Measurements from ENCODE around the gene GPHA2. TPM values are rescaled to one million over a fixed set of nuclear protein-coding genes. Genes with fewer than 3 reads are reported as not detected.

Gene GPHA2
- total and polyA plus RNA-seq, 7 donors = not detected

DNA sequence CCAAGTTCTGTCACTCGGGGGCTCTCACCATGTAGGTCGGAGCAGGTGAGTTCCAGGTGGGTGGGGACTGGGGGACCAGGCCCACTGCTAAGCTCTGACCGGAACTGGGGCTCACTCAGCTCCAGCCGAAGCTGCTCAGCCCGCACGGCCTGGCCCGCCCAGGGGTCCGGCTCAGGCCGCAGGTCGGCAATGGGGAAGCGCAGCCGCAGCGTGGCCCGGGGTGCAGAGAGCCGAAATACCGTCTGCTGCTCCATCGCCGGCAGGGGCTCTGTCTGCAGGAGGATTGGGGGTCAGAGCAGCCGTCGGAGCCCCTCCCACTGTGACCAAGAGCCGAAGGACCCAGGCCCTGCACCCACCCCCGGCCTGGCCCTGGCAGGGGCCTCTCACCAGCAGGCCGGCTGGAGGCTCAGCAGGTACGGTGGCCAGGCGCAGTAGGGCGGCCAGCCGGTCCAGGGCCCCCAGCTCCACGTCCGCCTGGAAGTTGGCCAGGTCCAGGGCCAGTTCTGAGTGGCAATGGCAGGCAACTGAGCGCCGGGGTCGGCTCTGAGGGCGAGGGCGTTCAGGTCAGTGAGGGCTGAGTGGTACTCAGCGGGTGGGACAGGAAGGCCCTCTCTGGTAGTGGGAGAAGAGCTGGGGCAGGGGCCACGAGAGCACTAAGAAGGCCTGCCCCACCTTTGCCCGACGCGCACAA is 25.9 kb downstream of the GPHA2 start:
- ATAC-seq (no peak), DNase-seq (no peak)
- H3K4me1 ChIP-seq = no peaks in the 10 kb centered on the region
- H3K36me3 ChIP-seq (ENCODE audit: insufficient read depth in 1 of 2, low read depth in 1 of 2) = peaks cover 14 to 98% of the 10 kb centered on the region in 2 donors
- H3K27ac ChIP-seq = no peak overlapping the region
- no peaks in the 10 kb centered on the region for H3K9me3 ChIP-seq
- no peaks in the 10 kb centered on the region for H3K27me3 ChIP-seq (ENCODE audit: insufficient read depth in 3 of 3, low read length in 2 of 3)
- no peak overlapping the region for H3K4me3 ChIP-seq
- TF ChIP-seq, protein P1, sequence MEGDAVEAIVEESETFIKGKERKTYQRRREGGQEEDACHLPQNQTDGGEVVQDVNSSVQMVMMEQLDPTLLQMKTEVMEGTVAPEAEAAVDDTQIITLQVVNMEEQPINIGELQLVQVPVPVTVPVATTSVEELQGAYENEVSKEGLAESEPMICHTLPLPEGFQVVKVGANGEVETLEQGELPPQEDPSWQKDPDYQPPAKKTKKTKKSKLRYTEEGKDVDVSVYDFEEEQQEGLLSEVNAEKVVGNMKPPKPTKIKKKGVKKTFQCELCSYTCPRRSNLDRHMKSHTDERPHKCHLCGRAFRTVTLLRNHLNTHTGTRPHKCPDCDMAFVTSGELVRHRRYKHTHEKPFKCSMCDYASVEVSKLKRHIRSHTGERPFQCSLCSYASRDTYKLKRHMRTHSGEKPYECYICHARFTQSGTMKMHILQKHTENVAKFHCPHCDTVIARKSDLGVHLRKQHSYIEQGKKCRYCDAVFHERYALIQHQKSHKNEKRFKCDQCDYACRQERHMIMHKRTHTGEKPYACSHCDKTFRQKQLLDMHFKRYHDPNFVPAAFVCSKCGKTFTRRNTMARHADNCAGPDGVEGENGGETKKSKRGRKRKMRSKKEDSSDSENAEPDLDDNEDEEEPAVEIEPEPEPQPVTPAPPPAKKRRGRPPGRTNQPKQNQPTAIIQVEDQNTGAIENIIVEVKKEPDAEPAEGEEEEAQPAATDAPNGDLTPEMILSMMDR (IDR thresholded peaks at IDR 0.05) = no peak
- intact Hi-C loops (cut with DNase I) = no loop called here
- 88 to 92% (median 89%) methylated on average over 37 to 39 of the region's 39 CpGs for WGBS, 3 donors

GRCh38 chr11:64908766-64909165 is 26.9 kb downstream of the GPHA2 start:
- DNase-seq (no peak), ATAC-seq (no peak)
- Histone ChIP-seq H3K4me1 (no peaks in the 10 kb centered on the region), H3K9me3 (no peaks in the 10 kb centered on the region), H3K27me3 (ENCODE audit: insufficient read depth in 3 of 3, low read length in 2 of 3) (no peaks in the 10 kb centered on the region), H3K27ac (no peak overlapping the region), H3K36me3 (ENCODE audit: insufficient read depth in 1 of 2, low read depth in 1 of 2) (peaks cover 14 to 99% of the 10 kb centered on the region in 2 donors), H3K4me3 (no peak overlapping the region)
- WGBS, 3 donors = 80 to 83% (median 80%) methylated on average over 8 to 11 of the region's 11 CpGs
- TF ChIP-seq, protein P1 (IDR thresholded peaks at IDR 0.05) = no peak
- intact Hi-C loops (cut with DNase I) = no loop called here

DNA sequence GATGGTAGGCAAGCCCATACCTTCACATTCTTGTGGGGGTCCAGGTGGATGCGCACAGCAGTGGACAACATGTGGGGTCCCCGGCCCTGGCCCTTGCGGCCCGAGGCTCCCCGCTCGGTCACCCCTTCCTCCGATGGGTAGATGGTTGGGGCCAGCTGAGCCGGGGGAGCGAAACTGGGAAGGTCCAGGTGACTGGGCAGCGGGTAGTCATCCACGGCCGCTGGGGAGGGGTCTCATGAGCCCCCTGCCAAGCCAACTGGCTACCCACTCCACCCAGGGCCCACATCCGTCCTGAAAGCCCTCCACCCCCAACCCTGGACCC is 29.4 kb downstream of the GPHA2 start:
- Histone ChIP-seq H3K36me3 (ENCODE audit: insufficient read depth in 1 of 2, low read depth in 1 of 2) (peaks cover 16 to 99% of the 10 kb centered on the region in 2 donors), H3K4me1 (no peaks in the 10 kb centered on the region), H3K27me3 (ENCODE audit: insufficient read depth in 3 of 3, low read length in 2 of 3) (no peaks in the 10 kb centered on the region), H3K4me3 (no peak overlapping the region), H3K27ac (no peak overlapping the region), H3K9me3 (no peaks in the 10 kb centered on the region)
- TF ChIP-seq, protein P1 (IDR thresholded peaks at IDR 0.05) = no peak
- no peak for ATAC-seq
- DNase-seq = no peak
- intact Hi-C loops (cut with DNase I) = no loop called here
- 94 to 96% (median 96%) methylated on average over 12 to 13 of the region's 13 CpGs for WGBS, 3 donors

- ATAC-seq (no peak), DNase-seq (no peak)
- Histone ChIP-seq H3K27me3 (ENCODE audit: insufficient read depth in 3 of 3, low read length in 2 of 3) (no peaks in the 10 kb centered on the region), H3K9me3 (no peaks in the 10 kb centered on the region), H3K27ac (no peak overlapping the region), H3K4me1 (no peaks in the 10 kb centered on the region), H3K4me3 (no peak overlapping the region), H3K36me3 (ENCODE audit: insufficient read depth in 1 of 2, low read depth in 1 of 2) (peaks cover 14 to 99% of the 10 kb centered on the region in 2 donors)
- TF ChIP-seq, protein P1 (IDR thresholded peaks at IDR 0.05) = no peak
- 92 to 95% (median 93%) methylated on average over 21 to 25 of the region's 25 CpGs for WGBS, 3 donors
- intact Hi-C loops (cut with DNase I) = no loop called here
Observed at GRCh38 chr11:64905516-64906313, 30.0 kb downstream of the GPHA2 start.

All from psoas muscle (tissue), 8 donors.